Measurements from ENCODE around the gene LPP. TPM values are rescaled to one million over a fixed set of nuclear protein-coding genes. Genes with fewer than 3 reads are reported as not detected.

The LPP gene
- total and polyA plus RNA-seq, 2 of the 13 experiments (the other 11 are each of a cell fraction or from before 2014, with no cell fraction given) = 19.2 to 29.9 TPM

DNA sequence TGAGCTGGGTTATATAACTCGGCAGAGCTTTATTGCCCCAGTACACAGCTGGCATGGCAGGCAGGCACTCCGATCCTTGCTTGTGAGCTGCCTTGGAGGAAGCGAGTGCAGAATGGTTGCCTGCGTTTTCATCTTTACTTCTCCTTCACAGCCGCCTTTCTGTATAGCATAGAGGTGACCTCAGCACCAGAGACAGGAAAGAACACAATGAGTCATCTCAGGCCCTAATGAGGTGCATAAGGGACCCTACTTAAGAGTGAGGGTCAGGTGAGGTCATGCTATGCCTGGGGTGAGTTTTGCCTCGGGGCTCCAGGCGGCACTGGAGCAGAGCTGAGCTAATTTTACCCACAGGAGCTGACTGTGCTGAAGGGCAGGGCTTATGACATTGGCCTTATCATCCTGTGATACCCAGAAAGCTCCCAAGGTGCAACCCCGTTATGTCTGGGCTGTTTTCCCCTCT, 43.5 kb downstream of the LPP start:
- no peak for ATAC-seq
- in situ Hi-C loops (cut with HindIII; ENCODE audit: extremely low pct_ligation_motif_present, low pct_unique_long_range_greater_than_20kb) (no loop called here), intact Hi-C loops (cut with micrococcal nuclease; ENCODE audit: unreplicated experiment) (no loop called here)
- ChIA-PET POLR2A (no interaction called here), CTCF (ENCODE audit: low intra/inter-chr PET ratio, low total read pairs) (no interaction called here)
- 0 out of 2 replicates have a peak, but pooled peaks cover 2% of the 10 kb centered on the region for H4K20me1 ChIP-seq (ENCODE audit: insufficient read depth, low read length)
- no peak for DNase-seq (ENCODE audit: low spot score)
- H3K4me1 ChIP-seq (ENCODE audit: insufficient read depth, low read length) = peaks cover 18% of the 10 kb centered on the region; the same call in 1 of the 2 replicates
- peaks cover 76% of the 10 kb centered on the region for H3K79me2 ChIP-seq (ENCODE audit: insufficient read depth, low read length)
- BruUV-seq (replicated peaks) = no TSS peak
- no peak overlapping the region for H3K9ac ChIP-seq (ENCODE audit: insufficient read depth, low read depth, low read length)
- no peak overlapping the region for H3K4me3 ChIP-seq (replicated peaks in 1 of 3; ENCODE audit: insufficient read depth in 1 of 3, low read depth in 2 of 3, low read length in 3 of 3)
- TF ChIP-seq ZNF274 (CRISPR knock-in tag; IDR thresholded peaks at IDR 0.05) (no peak), FOSL2 (CRISPR knock-in tag; IDR thresholded peaks at IDR 0.05) (peak; percentile 59), TP53 (CRISPR knock-in tag; conservative IDR thresholded peaks at IDR 0.05) (no peak), KDM4B (CRISPR knock-in tag; IDR thresholded peaks at IDR 0.05) (no peak)
- TF ChIP-seq, protein P1, sequence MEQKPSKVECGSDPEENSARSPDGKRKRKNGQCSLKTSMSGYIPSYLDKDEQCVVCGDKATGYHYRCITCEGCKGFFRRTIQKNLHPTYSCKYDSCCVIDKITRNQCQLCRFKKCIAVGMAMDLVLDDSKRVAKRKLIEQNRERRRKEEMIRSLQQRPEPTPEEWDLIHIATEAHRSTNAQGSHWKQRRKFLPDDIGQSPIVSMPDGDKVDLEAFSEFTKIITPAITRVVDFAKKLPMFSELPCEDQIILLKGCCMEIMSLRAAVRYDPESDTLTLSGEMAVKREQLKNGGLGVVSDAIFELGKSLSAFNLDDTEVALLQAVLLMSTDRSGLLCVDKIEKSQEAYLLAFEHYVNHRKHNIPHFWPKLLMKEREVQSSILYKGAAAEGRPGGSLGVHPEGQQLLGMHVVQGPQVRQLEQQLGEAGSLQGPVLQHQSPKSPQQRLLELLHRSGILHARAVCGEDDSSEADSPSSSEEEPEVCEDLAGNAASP (CRISPR knock-in tag; IDR thresholded peaks at IDR 0.05; ENCODE audit: borderline replicate concordance) = peak; percentile 62; the same call in 1 of the 2 replicates
- 100% methylated on average over 6 of the region's 8 CpGs for WGBS (ENCODE audit: low lambda C conversion rate)
- FAIRE-seq = no peak
- no peak overlapping the region for H3K27ac ChIP-seq (ENCODE audit: extremely low read length, insufficient read depth, low read length)
- no peaks in the 10 kb centered on the region for H3K27me3 ChIP-seq (ENCODE audit: control insufficient read depth in 1 of 2, insufficient read depth in 2 of 2, low read length in 2 of 2)
- H3K4me2 ChIP-seq (ENCODE audit: low read depth, low read length) = no peak overlapping the region
- peaks cover 7 to 22% of the 10 kb centered on the region in 2 experiments for H3K36me3 ChIP-seq (replicated peaks in 1 of 2; ENCODE audit: control insufficient read depth in 1 of 2, insufficient read depth in 2 of 2, low read length in 2 of 2)
- no peak overlapping the region for H2AFZ ChIP-seq (ENCODE audit: low read length)
- no peaks in the 10 kb centered on the region for H3K9me3 ChIP-seq (ENCODE audit: low read length)

DNA sequence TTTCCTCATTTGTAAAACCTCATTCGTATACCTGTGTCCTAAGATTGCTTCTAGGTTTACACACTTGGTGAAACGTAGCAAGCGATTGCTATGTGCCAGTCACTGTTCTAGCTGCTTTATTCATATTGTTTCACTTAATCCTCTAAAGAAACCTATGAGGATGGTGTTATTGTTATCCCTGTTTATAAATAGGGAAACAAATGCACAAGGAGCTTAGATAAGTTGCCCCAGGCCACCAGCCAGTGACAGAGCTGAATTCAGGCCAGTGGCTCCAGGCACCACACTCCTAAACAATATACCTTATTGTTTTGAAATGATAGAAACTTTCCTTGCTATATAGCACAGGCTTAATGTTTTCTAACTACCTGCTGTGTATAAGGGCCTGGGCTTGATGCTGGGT, 44.0 kb downstream of the LPP start:
- WGBS (ENCODE audit: low lambda C conversion rate) = 99% methylated on average over 3 of the region's 3 CpGs
- H4K20me1 ChIP-seq (ENCODE audit: insufficient read depth, low read length) = peaks cover 6% of the 10 kb centered on the region; the same call in 1 of the 2 replicates
- H3K9ac ChIP-seq (ENCODE audit: insufficient read depth, low read depth, low read length) = no peak overlapping the region
- H2AFZ ChIP-seq (ENCODE audit: low read length) = no peak overlapping the region
- no peak overlapping the region for H3K4me2 ChIP-seq (ENCODE audit: low read depth, low read length)
- in situ Hi-C loops (cut with HindIII; ENCODE audit: extremely low pct_ligation_motif_present, low pct_unique_long_range_greater_than_20kb) (no loop called here), intact Hi-C loops (cut with micrococcal nuclease; ENCODE audit: unreplicated experiment) (no loop called here)
- H3K27ac ChIP-seq (ENCODE audit: extremely low read length, insufficient read depth, low read length) = no peak overlapping the region
- DNase-seq (ENCODE audit: low spot score) (no peak), ATAC-seq (no peak), FAIRE-seq (no peak)
- peaks cover 18% of the 10 kb centered on the region; the same call in 1 of the 2 replicates for H3K4me1 ChIP-seq (ENCODE audit: insufficient read depth, low read length)
- H3K9me3 ChIP-seq (ENCODE audit: low read length) = no peaks in the 10 kb centered on the region
- CTCF ChIA-PET (ENCODE audit: low intra/inter-chr PET ratio, low total read pairs) = no interaction called here
- peaks cover 74% of the 10 kb centered on the region for H3K79me2 ChIP-seq (ENCODE audit: insufficient read depth, low read length)
- H3K27me3 ChIP-seq (ENCODE audit: control insufficient read depth in 1 of 2, insufficient read depth in 2 of 2, low read length in 2 of 2) = no peaks in the 10 kb centered on the region
- POLR2A ChIA-PET = no interaction called here
- H3K36me3 ChIP-seq (replicated peaks in 1 of 2; ENCODE audit: control insufficient read depth in 1 of 2, insufficient read depth in 2 of 2, low read length in 2 of 2) = peaks cover 3 to 22% of the 10 kb centered on the region in 2 experiments; a peak in 4 of 5 replicates
- BruUV-seq (replicated peaks) = no TSS peak
- H3K4me3 ChIP-seq (replicated peaks in 1 of 3; ENCODE audit: insufficient read depth in 1 of 3, low read depth in 2 of 3, low read length in 3 of 3) = no peak overlapping the region
- no peak for TF ChIP-seq ARNT (IDR thresholded peaks at IDR 0.05)
- no peak for TF ChIP-seq NFYC (CRISPR knock-in tag; IDR thresholded peaks at IDR 0.05)
- TF ChIP-seq CREB1 (IDR thresholded peaks at IDR 0.05) = no peak
- no peak for TF ChIP-seq CREB1 (CRISPR knock-in tag; IDR thresholded peaks at IDR 0.05)
- no peak for TF ChIP-seq MAZ (IDR thresholded peaks at IDR 0.05; ENCODE audit: borderline replicate concordance, low read depth, low read length)
- no peak for TF ChIP-seq MAZ (CRISPR knock-in tag; IDR thresholded peaks at IDR 0.05; ENCODE audit: low read depth)
- no peak for TF ChIP-seq CHD4 (IDR thresholded peaks at IDR 0.05; ENCODE audit: borderline replicate concordance, low read length)
- no peak for TF ChIP-seq KMT2B (CRISPR knock-in tag; IDR thresholded peaks at IDR 0.05)
- TF ChIP-seq ZNF878 (CRISPR knock-in tag; IDR thresholded peaks at IDR 0.05) = no peak
- TF ChIP-seq, protein P2, sequence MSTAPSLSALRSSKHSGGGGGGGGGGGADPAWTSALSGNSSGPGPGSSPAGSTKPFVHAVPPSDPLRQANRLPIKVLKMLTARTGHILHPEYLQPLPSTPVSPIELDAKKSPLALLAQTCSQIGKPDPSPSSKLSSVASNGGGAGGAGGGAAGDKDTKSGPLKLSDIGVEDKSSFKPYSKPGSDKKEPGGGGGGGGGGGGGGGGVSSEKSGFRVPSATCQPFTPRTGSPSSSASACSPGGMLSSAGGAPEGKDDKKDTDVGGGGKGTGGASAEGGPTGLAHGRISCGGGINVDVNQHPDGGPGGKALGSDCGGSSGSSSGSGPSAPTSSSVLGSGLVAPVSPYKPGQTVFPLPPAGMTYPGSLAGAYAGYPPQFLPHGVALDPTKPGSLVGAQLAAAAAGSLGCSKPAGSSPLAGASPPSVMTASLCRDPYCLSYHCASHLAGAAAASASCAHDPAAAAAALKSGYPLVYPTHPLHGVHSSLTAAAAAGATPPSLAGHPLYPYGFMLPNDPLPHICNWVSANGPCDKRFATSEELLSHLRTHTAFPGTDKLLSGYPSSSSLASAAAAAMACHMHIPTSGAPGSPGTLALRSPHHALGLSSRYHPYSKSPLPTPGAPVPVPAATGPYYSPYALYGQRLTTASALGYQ (CRISPR knock-in tag; IDR thresholded peaks at IDR 0.05) = no peak
- TF ChIP-seq, protein P3, sequence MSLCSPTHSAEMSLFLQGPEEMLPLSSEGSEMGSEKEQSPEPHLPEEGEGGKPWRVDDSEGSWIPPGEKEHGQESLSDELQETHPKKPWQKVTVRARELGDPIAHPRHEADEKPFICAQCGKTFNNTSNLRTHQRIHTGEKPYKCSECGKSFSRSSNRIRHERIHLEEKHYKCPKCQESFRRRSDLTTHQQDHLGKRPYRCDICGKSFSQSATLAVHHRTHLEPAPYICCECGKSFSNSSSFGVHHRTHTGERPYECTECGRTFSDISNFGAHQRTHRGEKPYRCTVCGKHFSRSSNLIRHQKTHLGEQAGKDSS (CRISPR knock-in tag; IDR thresholded peaks at IDR 0.05; ENCODE audit: borderline replicate concordance, low read depth) = no peak
- TF ChIP-seq ZNF446 (CRISPR knock-in tag; IDR thresholded peaks at IDR 0.05) = no peak
